ENCODE measurements around the gene AKAP17A.
A peak's percentile ranks its signal among the peaks of the same experiment; 100 is the strongest.
"Not testable (repeated sequence)": the region's sequence is repeated elsewhere in the genome, so short reads cannot be mapped to it uniquely, and the experiment has no call there.

Gene AKAP17A

DNA sequence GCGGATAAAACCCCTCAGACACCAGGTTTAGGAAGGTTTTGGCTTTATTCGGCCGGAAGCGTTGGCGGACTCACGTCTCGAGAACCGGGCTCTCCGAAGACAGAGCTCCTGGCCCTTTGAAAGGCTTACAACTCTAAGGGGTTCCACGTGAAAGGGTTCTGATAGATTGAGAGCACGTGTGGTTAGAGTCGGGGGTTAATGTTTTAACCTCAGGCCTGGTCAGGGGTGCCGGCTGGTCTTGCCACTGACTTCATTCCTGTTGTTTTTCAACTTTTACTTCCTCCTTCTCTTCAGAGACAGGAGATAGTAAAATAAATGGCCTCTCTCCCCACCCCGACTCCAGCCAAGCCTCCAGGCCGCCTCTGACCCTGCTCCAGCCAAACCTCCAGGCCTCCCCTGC lies 18.8 kb downstream of the AKAP17A start:
- no peak overlapping the region for H3K27ac ChIP-seq (ENCODE audit: low read depth, low read length)
- no peak overlapping the region for H3K4me3 ChIP-seq (ENCODE audit: low read depth, low read length)
- no peaks in the 10 kb centered on the region for H3K36me3 ChIP-seq (ENCODE audit: insufficient read depth, low read length)
- H2AFZ ChIP-seq (ENCODE audit: low read length, unreplicated experiment) = no peak overlapping the region
- no peaks in the 10 kb centered on the region for H3K79me2 ChIP-seq (ENCODE audit: control insufficient read depth, insufficient read depth, low read length, unreplicated experiment)
- no peaks in the 10 kb centered on the region for H3K27me3 ChIP-seq (ENCODE audit: insufficient read depth, low read length)
- H3K4me1 ChIP-seq (ENCODE audit: control insufficient read depth, insufficient read depth, low read length, unreplicated experiment) = no peaks in the 10 kb centered on the region

DNA sequence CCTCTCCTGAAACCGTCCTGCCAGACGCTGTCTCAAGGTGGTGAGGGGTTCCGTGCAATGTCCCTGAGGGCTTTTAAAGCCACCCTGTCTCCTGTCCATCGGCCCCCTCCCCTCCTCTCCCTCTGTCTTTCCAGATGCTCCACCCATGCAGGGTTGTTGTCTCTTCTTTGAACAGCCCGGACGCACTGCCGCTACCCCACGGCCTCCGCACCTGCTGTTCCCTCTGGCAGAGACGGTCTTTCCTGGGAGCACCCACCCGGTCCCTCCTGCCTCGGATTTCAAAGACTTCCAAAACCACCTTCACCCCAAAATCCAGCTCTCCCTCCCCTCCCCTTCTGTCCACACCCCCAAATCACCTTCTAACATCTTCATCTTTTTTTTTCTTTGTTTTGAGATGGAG lies 19.3 kb downstream of the AKAP17A start:
- H3K4me3 ChIP-seq (ENCODE audit: low read depth, low read length) = no peak overlapping the region

GRCh38 chrX:1612641-1613286 lies 21.4 kb downstream of the AKAP17A start:
- H3K4me1 ChIP-seq (ENCODE audit: control insufficient read depth, insufficient read depth, low read length, unreplicated experiment) = no peaks in the 10 kb centered on the region
- H2AFZ ChIP-seq (ENCODE audit: low read length, unreplicated experiment) = no peak overlapping the region
- no peak overlapping the region for H3K27ac ChIP-seq (ENCODE audit: low read depth, low read length)
- no peaks in the 10 kb centered on the region for H3K79me2 ChIP-seq (ENCODE audit: control insufficient read depth, insufficient read depth, low read length, unreplicated experiment)
- no peaks in the 10 kb centered on the region for H3K36me3 ChIP-seq (ENCODE audit: insufficient read depth, low read length)
- H3K4me3 ChIP-seq (ENCODE audit: low read depth, low read length) = no peak overlapping the region
- H3K27me3 ChIP-seq (ENCODE audit: insufficient read depth, low read length) = no peaks in the 10 kb centered on the region

More for the DNA sequence above, 19.3 kb downstream of the AKAP17A start:
- H3K27ac ChIP-seq (ENCODE audit: low read depth, low read length) = no peak overlapping the region
- H3K4me1 ChIP-seq (ENCODE audit: control insufficient read depth, insufficient read depth, low read length, unreplicated experiment) = no peaks in the 10 kb centered on the region
- H3K36me3 ChIP-seq (ENCODE audit: insufficient read depth, low read length) = no peaks in the 10 kb centered on the region
- H3K79me2 ChIP-seq (ENCODE audit: control insufficient read depth, insufficient read depth, low read length, unreplicated experiment) = no peaks in the 10 kb centered on the region
- no peaks in the 10 kb centered on the region for H3K27me3 ChIP-seq (ENCODE audit: insufficient read depth, low read length)
- H2AFZ ChIP-seq (ENCODE audit: low read length, unreplicated experiment) = no peak overlapping the region

GRCh38 chrX:1614927-1615326 lies 23.5 kb downstream of the AKAP17A start, which contains the start of gene ASMT:
Gene ASMT, plus strand, starts transcription at chrX:1615059. Its CDS starts 141 bp downstream, at chrX:1615200.
- no peak within 1 kb of the TSS for H2AFZ ChIP-seq (ENCODE audit: low read length, unreplicated experiment)
- H3K27me3 ChIP-seq (ENCODE audit: insufficient read depth, low read length) = no peaks in the 10 kb centered on the region

GRCh38 chrX:1618689-1619088 lies 27.3 kb downstream of the AKAP17A start:
- Histone ChIP-seq H2AFZ (ENCODE audit: low read length, unreplicated experiment) (no peak overlapping the region), H3K27me3 (ENCODE audit: insufficient read depth, low read length) (no peaks in the 10 kb centered on the region), H3K79me2 (ENCODE audit: control insufficient read depth, insufficient read depth, low read length, unreplicated experiment) (no peaks in the 10 kb centered on the region), H3K4me1 (ENCODE audit: control insufficient read depth, insufficient read depth, low read length, unreplicated experiment) (no peaks in the 10 kb centered on the region), H3K36me3 (ENCODE audit: insufficient read depth, low read length) (no peaks in the 10 kb centered on the region), H3K4me3 (ENCODE audit: low read depth, low read length) (no peak overlapping the region), H3K27ac (ENCODE audit: low read depth, low read length) (no peak overlapping the region)

More at GRCh38 chrX:1614927-1615326, 23.5 kb downstream of the AKAP17A start, which contains the start of gene ASMT:
- Histone ChIP-seq H3K4me3 (ENCODE audit: low read depth, low read length) (no peak within 1 kb of the TSS), H3K4me1 (ENCODE audit: control insufficient read depth, insufficient read depth, low read length, unreplicated experiment) (no peaks in the 10 kb centered on the region), H3K36me3 (ENCODE audit: insufficient read depth, low read length) (no peaks in the 10 kb centered on the region), H3K27ac (ENCODE audit: low read depth, low read length) (no peak within 1 kb of the TSS), H3K79me2 (ENCODE audit: control insufficient read depth, insufficient read depth, low read length, unreplicated experiment) (no peaks in the 10 kb centered on the region)

DNA sequence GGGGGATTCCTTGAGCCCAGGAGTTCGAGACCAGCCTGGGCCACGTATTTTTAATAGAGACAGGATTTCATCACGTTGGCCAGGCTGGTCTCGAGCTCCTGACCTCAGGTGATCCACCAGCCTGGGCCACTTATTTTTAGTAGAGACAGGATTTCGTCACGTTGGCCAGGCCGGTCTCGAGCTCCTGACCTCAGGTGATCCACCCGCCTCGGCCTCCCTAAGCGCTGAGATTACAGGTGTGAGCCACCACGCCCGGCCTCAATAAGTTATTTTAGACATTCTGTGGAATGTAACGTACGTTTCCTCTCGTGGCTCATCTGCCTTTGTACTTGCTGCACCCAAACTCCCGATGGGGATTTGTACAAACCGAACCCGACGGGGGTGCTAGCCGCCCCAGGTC lies 32.3 kb downstream of the AKAP17A start:
- H3K27me3 ChIP-seq (ENCODE audit: insufficient read depth, low read length) = no peaks in the 10 kb centered on the region
- H3K4me1 ChIP-seq (ENCODE audit: control insufficient read depth, insufficient read depth, low read length, unreplicated experiment) = no peaks in the 10 kb centered on the region
- no peaks in the 10 kb centered on the region for H3K79me2 ChIP-seq (ENCODE audit: control insufficient read depth, insufficient read depth, low read length, unreplicated experiment)
- H3K4me3 ChIP-seq (ENCODE audit: low read depth, low read length) = no peak overlapping the region
- H2AFZ ChIP-seq (ENCODE audit: low read length, unreplicated experiment) = no peak overlapping the region
- H3K36me3 ChIP-seq (ENCODE audit: insufficient read depth, low read length) = no peaks in the 10 kb centered on the region
- no peak overlapping the region for H3K27ac ChIP-seq (ENCODE audit: low read depth, low read length)

GRCh38 chrX:1624158-1624860 lies 32.9 kb downstream of the AKAP17A start:
- H3K27me3 ChIP-seq (ENCODE audit: insufficient read depth, low read length); H3K27ac ChIP-seq (ENCODE audit: low read depth, low read length); H3K36me3 ChIP-seq (ENCODE audit: insufficient read depth, low read length); H3K79me2 ChIP-seq (ENCODE audit: control insufficient read depth, insufficient read depth, low read length, unreplicated experiment); H3K4me1 ChIP-seq (ENCODE audit: control insufficient read depth, insufficient read depth, low read length, unreplicated experiment); H2AFZ ChIP-seq (ENCODE audit: low read length, unreplicated experiment); H3K4me3 ChIP-seq (ENCODE audit: low read depth, low read length): not testable (repeated sequence)

DNA sequence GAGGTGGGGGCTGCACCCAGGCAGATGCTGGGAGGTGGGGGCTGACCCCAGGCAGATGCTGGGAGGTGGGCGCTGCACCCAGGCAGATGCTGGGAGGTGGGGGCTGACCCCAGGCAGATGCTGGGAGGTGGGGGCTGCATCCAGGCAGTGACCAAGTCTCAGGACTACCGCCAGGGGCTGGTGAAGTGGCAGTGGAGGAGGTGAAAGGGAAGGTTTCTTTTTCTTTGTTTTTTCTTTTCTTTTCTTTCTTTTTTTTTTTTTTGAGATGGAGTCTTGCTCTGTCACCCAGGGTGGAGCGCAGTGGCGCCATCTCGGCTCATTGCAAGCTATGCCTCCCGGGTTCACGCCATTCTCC lies 33.4 kb downstream of the AKAP17A start:
- not testable (repeated sequence) for H3K27ac ChIP-seq (ENCODE audit: low read depth, low read length); H3K79me2 ChIP-seq (ENCODE audit: control insufficient read depth, insufficient read depth, low read length, unreplicated experiment); H3K4me1 ChIP-seq (ENCODE audit: control insufficient read depth, insufficient read depth, low read length, unreplicated experiment); H2AFZ ChIP-seq (ENCODE audit: low read length, unreplicated experiment); H3K4me3 ChIP-seq (ENCODE audit: low read depth, low read length); H3K27me3 ChIP-seq (ENCODE audit: insufficient read depth, low read length); H3K36me3 ChIP-seq (ENCODE audit: insufficient read depth, low read length)

- Histone ChIP-seq H3K4me3 (ENCODE audit: low read depth, low read length) (no peak overlapping the region), H2AFZ (ENCODE audit: low read length, unreplicated experiment) (no peak overlapping the region), H3K79me2 (ENCODE audit: control insufficient read depth, insufficient read depth, low read length, unreplicated experiment) (no peaks in the 10 kb centered on the region), H3K27me3 (ENCODE audit: insufficient read depth, low read length) (peaks cover 8% of the 10 kb centered on the region; the same call in 1 of the 2 replicates), H3K36me3 (ENCODE audit: insufficient read depth, low read length) (no peaks in the 10 kb centered on the region), H3K4me1 (ENCODE audit: control insufficient read depth, insufficient read depth, low read length, unreplicated experiment) (no peaks in the 10 kb centered on the region), H3K27ac (ENCODE audit: low read depth, low read length) (no peak overlapping the region)
Observed at GRCh38 chrX:1629244-1629643, 37.8 kb downstream of the AKAP17A start.

DNA sequence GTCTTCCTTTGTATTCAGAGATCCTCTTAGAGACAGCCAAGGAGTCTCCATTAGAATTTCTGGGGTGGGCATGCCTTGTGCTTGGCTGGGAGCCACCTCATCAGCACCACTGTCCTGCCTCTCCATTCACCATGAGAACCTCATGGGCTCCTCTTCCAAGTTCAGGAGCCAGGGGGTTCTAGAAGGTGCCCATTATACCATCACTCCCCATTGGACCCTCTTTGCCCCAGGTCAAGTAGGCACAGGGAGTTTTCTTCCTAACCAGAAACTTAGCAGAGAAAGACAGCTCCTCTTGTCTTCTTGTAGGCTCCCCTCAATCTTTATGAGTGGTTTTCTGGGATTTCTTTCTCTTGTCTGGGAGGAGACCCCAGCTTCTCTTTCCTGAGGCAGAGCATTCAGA lies 54.6 kb downstream of the AKAP17A start:
- Histone ChIP-seq H2AFZ (ENCODE audit: low read length, unreplicated experiment) (no peak overlapping the region), H3K79me2 (ENCODE audit: control insufficient read depth, insufficient read depth, low read length, unreplicated experiment) (no peaks in the 10 kb centered on the region), H3K4me3 (ENCODE audit: low read depth, low read length) (no peak overlapping the region), H3K4me1 (ENCODE audit: control insufficient read depth, insufficient read depth, low read length, unreplicated experiment) (no peaks in the 10 kb centered on the region), H3K27me3 (ENCODE audit: insufficient read depth, low read length) (peaks cover 14% of the 10 kb centered on the region; the same call in 1 of the 2 replicates), H3K36me3 (ENCODE audit: insufficient read depth, low read length) (no peaks in the 10 kb centered on the region), H3K27ac (ENCODE audit: low read depth, low read length) (no peak overlapping the region)

DNA sequence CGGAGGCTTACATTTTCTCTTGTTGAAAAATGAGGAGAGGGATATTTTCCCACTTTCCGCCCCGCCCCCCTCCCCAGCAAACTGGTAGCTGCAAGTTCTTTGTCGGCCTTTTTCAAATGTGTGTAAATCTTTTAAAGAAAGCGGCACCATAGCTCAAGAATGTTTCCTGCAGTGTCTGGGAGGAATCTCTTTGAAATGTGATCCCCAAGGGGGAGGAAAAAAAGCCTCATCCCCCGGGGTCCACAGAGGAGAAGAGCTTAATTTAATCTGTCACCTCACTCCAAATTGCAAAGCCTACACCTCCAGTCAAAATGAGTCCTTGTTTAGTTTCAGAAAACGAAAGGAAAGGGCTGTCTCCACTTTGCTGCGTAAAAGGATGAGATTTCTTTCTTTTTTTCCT lies 58.2 kb downstream of the AKAP17A start:
- H3K79me2 ChIP-seq (ENCODE audit: control insufficient read depth, insufficient read depth, low read length, unreplicated experiment) = no peaks in the 10 kb centered on the region
- H3K4me1 ChIP-seq (ENCODE audit: control insufficient read depth, insufficient read depth, low read length, unreplicated experiment) = no peaks in the 10 kb centered on the region
- H3K36me3 ChIP-seq (ENCODE audit: insufficient read depth, low read length) = no peaks in the 10 kb centered on the region
- H3K27me3 ChIP-seq (ENCODE audit: insufficient read depth, low read length) = peaks cover 8% of the 10 kb centered on the region; the same call in 1 of the 2 replicates
- H3K27ac ChIP-seq (ENCODE audit: low read depth, low read length) = no peak overlapping the region
- peak overlapping the region; percentile 67 for H3K4me3 ChIP-seq (ENCODE audit: low read depth, low read length)
- H2AFZ ChIP-seq (ENCODE audit: low read length, unreplicated experiment) = peak overlapping the region; percentile 60
